Endothelial cell of umbilical vein (primary cell): ENCODE results near the gene LARP6. TPM values are rescaled to one million over a fixed set of nuclear protein-coding genes. Genes with fewer than 3 reads are reported as not detected.

Experiments
- BruUV-seq: library from RNA; stranded (reverse); fragments of 400-500 nt; replicated peaks from 2 replicates; lab custom pipeline; 2021; lab: Mats Ljungman, UMichigan
- CTCF ChIA-PET: fragments of 300-600, 350-600 bp; sonication (Branson Sonifier 250); formaldehyde crosslinking; loops from one replicate; lab custom pipeline; 2021; ENCODE audit warnings: antibody characterized with exemption, inconsistent platforms; lab: Charles Lee
- POLR2A ChIA-PET: fragments of 300-600, 350-600 bp; sonication (Branson Sonifier 250); formaldehyde crosslinking; loops from one replicate; lab custom pipeline; 2021; ENCODE audit warnings: antibody characterized with exemption, inconsistent platforms; lab: Charles Lee
- DNase-seq: peaks from one replicate; pipeline ENCODE4 v3.0.0-alpha.2; 2011; ENCODE audit warnings: low read depth, low spot score
- FAIRE-seq: peaks from 2 replicates; lab custom pipeline; 2011; peaks lifted over from hg19 to GRCh38; lab: Jason Lieb, UNC
- H2AFZ ChIP-seq: 2 replicates; pipeline ENCODE4 v1.6.0; 2012; ENCODE audit warnings: low read depth, low read length, control low read depth, inconsistent platforms
- H3K27ac ChIP-seq: 2 replicates; pipeline ENCODE4 v1.5.1; 2011; ENCODE audit warnings: low read depth, mild to moderate bottlenecking, control low read depth, low read length, moderate library complexity; ENCODE audit not compliant: insufficient read depth
- H3K27me3 ChIP-seq, 2 experiments: 2 replicates each; pipeline versions ENCODE4 v1.6.0 to v1.6.1; 2011; ENCODE audit warnings: low read length in 2 of 2, mixed read lengths in 1 of 2; ENCODE audit not compliant: control insufficient read depth in 2 of 2, insufficient read depth in 2 of 2
- H3K36me3 ChIP-seq, 2 experiments: 2 replicates in 1 of 2; 3 replicates in 1 of 2; pipeline ENCODE4 v1.5.1; 2011; ENCODE audit warnings: low read length in 2 of 2, mild to moderate bottlenecking in 1 of 2, moderate library complexity in 1 of 2; ENCODE audit not compliant: control insufficient read depth in 2 of 2, insufficient read depth in 2 of 2; ENCODE audit errors: extremely low read depth in 1 of 2
- H3K4me1 ChIP-seq: 3 replicates; pipeline ENCODE4 v1.5.1; 2011; ENCODE audit warnings: mild to moderate bottlenecking, low read length; ENCODE audit not compliant: control insufficient read depth, insufficient read depth; ENCODE audit errors: extremely low read depth
- H3K4me2 ChIP-seq: 2 replicates; pipeline ENCODE4 v1.6.1; 2011; ENCODE audit warnings: low read length, control low read depth, mixed read lengths; ENCODE audit not compliant: insufficient read depth
- H3K4me3 ChIP-seq, 3 experiments: fragments of 200-600 bp in 1 of 3; sonication (generic), shearing (Covaris generic) in 1 of 3; replicated peaks in 1 of 3; 2 replicates each; pipeline ENCODE4 v1.5.1; 2011 to 2016; ENCODE audit warnings: control low read depth in 3 of 3, low read length in 3 of 3, mild to moderate bottlenecking in 2 of 3, inconsistent platforms in 1 of 3, low read depth in 1 of 3, moderate library complexity in 1 of 3; ENCODE audit not compliant: insufficient read depth in 1 of 3
- H3K79me2 ChIP-seq: 2 replicates; pipeline ENCODE4 v1.6.0; 2012; ENCODE audit warnings: low read length, inconsistent platforms; ENCODE audit not compliant: control insufficient read depth, insufficient read depth
- H3K9ac ChIP-seq: replicated peaks from 2 replicates; pipeline ENCODE3; 2011; ENCODE audit warnings: low read length, control low read depth; ENCODE audit not compliant: insufficient read depth; ENCODE audit errors: extremely low read depth
- H3K9me1 ChIP-seq: replicated peaks from 3 replicates; pipeline ENCODE4 v1.6.0; 2011; ENCODE audit warnings: mild to moderate bottlenecking, low read length; ENCODE audit not compliant: control insufficient read depth, insufficient read depth; ENCODE audit errors: extremely low read depth
- H3K9me3 ChIP-seq: replicated peaks from 2 replicates; pipeline ENCODE4 v1.5.1; 2012; ENCODE audit warnings: low read length, inconsistent platforms; ENCODE audit not compliant: control insufficient read depth, insufficient read depth
- H4K20me1 ChIP-seq: replicated peaks from 2 replicates; pipeline ENCODE3; 2011; ENCODE audit warnings: mild to moderate bottlenecking, low read length; ENCODE audit not compliant: control insufficient read depth, insufficient read depth; ENCODE audit errors: extremely low read depth
- EZH2 ChIP-seq: IDR thresholded peaks from 2 replicates; pipeline ENCODE4 v1.6.1; 2012; ENCODE audit warnings: borderline replicate concordance, low read depth, mild to moderate bottlenecking, moderate library complexity, low read length, inconsistent platforms; ENCODE audit not compliant: severe bottlenecking
- FOS ChIP-seq: IDR thresholded peaks from 2 replicates; pipeline ENCODE4 v1.6.1; 2011; ENCODE audit warnings: mild to moderate bottlenecking, low read length, moderate library complexity, borderline replicate concordance; ENCODE audit not compliant: insufficient read depth
- GATA2 ChIP-seq: IDR thresholded peaks from 2 replicates; pipeline ENCODE4 v1.7.0; 2011; ENCODE audit warnings: low read depth, mild to moderate bottlenecking, moderate library complexity, mixed read lengths, low read length; ENCODE audit not compliant: insufficient read length, insufficient read depth
- JUN ChIP-seq: IDR thresholded peaks from 2 replicates; pipeline ENCODE4 v1.6.1; 2011; ENCODE audit warnings: borderline replicate concordance, low read depth; ENCODE audit not compliant: insufficient read length, insufficient read depth
- MYC ChIP-seq: IDR thresholded peaks from one replicate; pipeline ENCODE4 v1.6.1; 2011; ENCODE audit warnings: mild to moderate bottlenecking, low read depth, low read length
- POLR2A ChIP-seq: IDR thresholded peaks from 2 replicates; pipeline ENCODE4 v1.6.1; 2012; ENCODE audit warnings: low read depth, mild to moderate bottlenecking, control low read depth, low read length
- POLR2AphosphoS5 ChIP-seq: IDR thresholded peaks from 2 replicates; pipeline ENCODE4 v1.6.1; 2012; ENCODE audit warnings: low read depth, mild to moderate bottlenecking, control low read depth, low read length, moderate library complexity; ENCODE audit not compliant: insufficient read depth
- dilution Hi-C: fragments of 300-500 bp; cut with MboI; formaldehyde crosslinking; loops from one replicate; pipeline ENCODE4 v1.15.0; 2019; ENCODE audit warnings: low sequenced_read_pairs; ENCODE audit not compliant: extremely low pct_ligation_motif_present
- intact Hi-C: fragments of 100-400 bp; cut with micrococcal nuclease; formaldehyde crosslinking; loops from one replicate; pipeline ENCODE4 v1.10.0; 2022
- polyA plus RNA-seq, 4 experiments: library from polyadenylated mRNA; depleted of rRNA in 3 of 4; stranded (reverse) in 3 of 4; unstranded in 1 of 4; fragments of >200 nt; gene quantifications; 2 replicates each; pipeline versions ENCODE4 v1.2.1 to v1.2.3, GENCODE V29; 2011 to 2012; ENCODE audit warnings: missing spikeins in 1 of 4
- total RNA-seq: library from RNA; stranded (reverse); gene quantifications from 2 replicates; pipeline ENCODE4 v1.2.3, GENCODE V29; 2021
- TF ChIP-seq, protein P1 (sequence below), 2 donors: IDR thresholded peaks; 1 replicate in 1 of 2; 2 replicates in 1 of 2; pipeline ENCODE4 v1.5.1; 2011; ENCODE audit warnings: low read length in 2 of 2, mild to moderate bottlenecking in 2 of 2, moderate library complexity in 2 of 2, control low read depth in 1 of 2, inconsistent platforms in 1 of 2, low read depth in 1 of 2; ENCODE audit not compliant: insufficient read depth in 1 of 2; ENCODE audit errors: extremely low read depth in 1 of 2
- TF ChIP-seq, protein P2 (sequence below): IDR thresholded peaks from 2 replicates; pipeline ENCODE4 v1.6.1; 2011; ENCODE audit not compliant: insufficient read depth, insufficient read length

Gene LARP6
- total and polyA plus RNA-seq, 2 donors (not counting 3 experiments of a cell fraction or from before 2014, with no cell fraction given): 16.9 to 56.2 TPM

DNA sequence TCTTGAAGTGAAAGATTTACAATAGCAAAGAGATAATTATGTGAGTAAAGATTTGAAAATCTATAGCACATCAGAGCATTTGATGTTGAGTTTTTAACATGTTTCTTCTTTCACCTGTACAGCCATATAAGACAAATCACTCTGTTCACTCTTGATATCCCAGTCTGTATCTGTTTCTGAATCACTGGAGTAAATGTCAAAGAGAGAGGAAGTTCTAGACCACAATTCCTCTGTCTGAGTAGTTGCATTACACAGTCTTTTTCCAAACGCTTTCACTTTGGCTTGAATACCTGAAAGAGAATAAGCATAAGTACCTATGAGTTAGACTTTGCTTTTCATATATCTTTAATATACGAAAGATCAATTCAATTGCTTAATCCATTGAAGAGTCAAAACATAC lies 28.4 kb upstream of the LARP6 start:
- TF ChIP-seq EZH2 (no peak), POLR2A (no peak), MYC (no peak), GATA2 (no peak), POLR2AphosphoS5 (no peak), FOS (no peak), JUN (no peak)
- TF ChIP-seq, protein P1, sequence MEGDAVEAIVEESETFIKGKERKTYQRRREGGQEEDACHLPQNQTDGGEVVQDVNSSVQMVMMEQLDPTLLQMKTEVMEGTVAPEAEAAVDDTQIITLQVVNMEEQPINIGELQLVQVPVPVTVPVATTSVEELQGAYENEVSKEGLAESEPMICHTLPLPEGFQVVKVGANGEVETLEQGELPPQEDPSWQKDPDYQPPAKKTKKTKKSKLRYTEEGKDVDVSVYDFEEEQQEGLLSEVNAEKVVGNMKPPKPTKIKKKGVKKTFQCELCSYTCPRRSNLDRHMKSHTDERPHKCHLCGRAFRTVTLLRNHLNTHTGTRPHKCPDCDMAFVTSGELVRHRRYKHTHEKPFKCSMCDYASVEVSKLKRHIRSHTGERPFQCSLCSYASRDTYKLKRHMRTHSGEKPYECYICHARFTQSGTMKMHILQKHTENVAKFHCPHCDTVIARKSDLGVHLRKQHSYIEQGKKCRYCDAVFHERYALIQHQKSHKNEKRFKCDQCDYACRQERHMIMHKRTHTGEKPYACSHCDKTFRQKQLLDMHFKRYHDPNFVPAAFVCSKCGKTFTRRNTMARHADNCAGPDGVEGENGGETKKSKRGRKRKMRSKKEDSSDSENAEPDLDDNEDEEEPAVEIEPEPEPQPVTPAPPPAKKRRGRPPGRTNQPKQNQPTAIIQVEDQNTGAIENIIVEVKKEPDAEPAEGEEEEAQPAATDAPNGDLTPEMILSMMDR (IDR thresholded peaks at IDR 0.05; ENCODE audit: extremely low read depth in 1 of 2, insufficient read depth in 1 of 2, low read depth in 1 of 2, low read length in 2 of 2): no peak
- TF ChIP-seq, protein P2, sequence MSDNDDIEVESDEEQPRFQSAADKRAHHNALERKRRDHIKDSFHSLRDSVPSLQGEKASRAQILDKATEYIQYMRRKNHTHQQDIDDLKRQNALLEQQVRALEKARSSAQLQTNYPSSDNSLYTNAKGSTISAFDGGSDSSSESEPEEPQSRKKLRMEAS: no peak
- no TSS peak for BruUV-seq
- ChIA-PET POLR2A (no interaction called here), CTCF (interaction anchor here (0.7 to 5.7 kb wide), 5 partner anchors 13 to 70 kb away, joined by 3 to 43 read pairs (median 4); no protein-coding TSS in a partner anchor)
- no peak overlapping the region for H3K9ac ChIP-seq
- intact Hi-C loops (no loop called here), dilution Hi-C loops (no loop called here)
- no peak overlapping the region for H3K4me2 ChIP-seq
- peaks cover 8% of the 10 kb centered on the region for H3K4me1 ChIP-seq
- H3K79me2 ChIP-seq: no peaks in the 10 kb centered on the region
- FAIRE-seq: no peak
- H3K27ac ChIP-seq: no peak overlapping the region
- H3K36me3 ChIP-seq: no peaks in the 10 kb centered on the region
- DNase-seq: no peak
- H3K4me3 ChIP-seq: no peak overlapping the region
- no peaks in the 10 kb centered on the region for H3K9me3 ChIP-seq
- H3K27me3 ChIP-seq: no peaks in the 10 kb centered on the region
- H2AFZ ChIP-seq: no peak overlapping the region
- H4K20me1 ChIP-seq: no peaks in the 10 kb centered on the region
- no peaks in the 10 kb centered on the region for H3K9me1 ChIP-seq
